Thyroid gland (tissue), 4 donors: ENCODE data around the gene MET.
"Not testable (repeated sequence)": the region's sequence is repeated elsewhere in the genome, so short reads cannot be mapped to it uniquely, and the experiment has no call there.

ENCODE experiments used
- CTCF ChIP-seq, 6 experiments: fragments of 200-600 bp in 3 of 6; fragments of 450-650 bp in 3 of 6; sonication (generic) in 3 of 6; IDR thresholded peaks; one replicate each; pipeline ENCODE4 v1.5.1; 2016 to 2019; ENCODE audit warnings: antibody characterized with exemption in 6 of 6, mild to moderate bottlenecking in 2 of 6, inconsistent platforms in 1 of 6, moderate library complexity in 1 of 6
- POLR2A ChIP-seq, 2 donors: fragments of 450-650 bp; IDR thresholded peaks; one replicate each; pipeline ENCODE4 v1.6.1; 2017; ENCODE audit warnings: antibody characterized with exemption in 2 of 2, mild to moderate bottlenecking in 2 of 2, moderate library complexity in 1 of 2

- not testable (repeated sequence) for TF ChIP-seq POLR2A, CTCF (IDR thresholded peaks at IDR 0.05)
Measured at GRCh38 chr7:116746388-116746787, 74.4 kb downstream of the MET start.
